ENCODE data around the gene SGIP1.

Gene SGIP1

GRCh38 chr1:66737836-66738235, 203.9 kb downstream of the SGIP1 start:
- H2AFZ ChIP-seq (ENCODE audit: low read length) = no peak overlapping the region
- H3F3A ChIP-seq (ENCODE audit: insufficient read depth, low read length) = no peaks in the 10 kb centered on the region
- no peak overlapping the region for H3K4me2 ChIP-seq (ENCODE audit: low read length)
- no peaks in the 10 kb centered on the region for H3K27me3 ChIP-seq (ENCODE audit: insufficient read depth, low read length)
- no peaks in the 10 kb centered on the region for H4K20me1 ChIP-seq (ENCODE audit: insufficient read depth, low read length)
- no peaks in the 10 kb centered on the region for H3K36me3 ChIP-seq (ENCODE audit: insufficient read depth, low read length)
- H3K27ac ChIP-seq (ENCODE audit: low read depth, low read length, poor library complexity, severe bottlenecking) = no peak overlapping the region
- no peak overlapping the region for H3K9ac ChIP-seq (ENCODE audit: low read length)
- no peaks in the 10 kb centered on the region for H3K9me2 ChIP-seq (ENCODE audit: low read depth, low read length)
- no peak for TF ChIP-seq CTCF (IDR thresholded peaks at IDR 0.05; ENCODE audit: low read length)
- no peaks in the 10 kb centered on the region for H3K79me2 ChIP-seq (ENCODE audit: insufficient read depth, low read length)
- no peak overlapping the region for H3K4me3 ChIP-seq (ENCODE audit: low read depth, low read length, poor library complexity, severe bottlenecking)
- peaks cover 22% of the 10 kb centered on the region for H3K4me1 ChIP-seq (ENCODE audit: insufficient read depth, low read length, severe bottlenecking)
- no peaks in the 10 kb centered on the region for H3K9me3 ChIP-seq (ENCODE audit: low read length)

- Histone ChIP-seq H3K9me2 (ENCODE audit: low read depth, low read length) (no peaks in the 10 kb centered on the region), H4K20me1 (ENCODE audit: insufficient read depth, low read length) (no peaks in the 10 kb centered on the region), H3K9me3 (ENCODE audit: low read length) (no peaks in the 10 kb centered on the region), H3K79me2 (ENCODE audit: insufficient read depth, low read length) (no peaks in the 10 kb centered on the region), H3F3A (ENCODE audit: insufficient read depth, low read length) (no peaks in the 10 kb centered on the region), H3K36me3 (ENCODE audit: insufficient read depth, low read length) (no peaks in the 10 kb centered on the region), H3K4me3 (ENCODE audit: low read depth, low read length, poor library complexity, severe bottlenecking) (no peak overlapping the region), H3K4me1 (ENCODE audit: insufficient read depth, low read length, severe bottlenecking) (peaks cover 11% of the 10 kb centered on the region), H3K27me3 (ENCODE audit: insufficient read depth, low read length) (no peaks in the 10 kb centered on the region), H3K27ac (ENCODE audit: low read depth, low read length, poor library complexity, severe bottlenecking) (no peak overlapping the region), H3K4me2 (ENCODE audit: low read length) (peak overlapping the region; percentile 2; the same call in 1 of the 2 replicates), H3K9ac (ENCODE audit: low read length) (no peak overlapping the region), H2AFZ (ENCODE audit: low read length) (0 out of 2 replicates have a peak overlapping the region, but pooled peaks have one; percentile 15)
- TF ChIP-seq CTCF (IDR thresholded peaks at IDR 0.05; ENCODE audit: low read length) (no peak), EZH2 (IDR thresholded peaks at IDR 0.05; ENCODE audit: borderline replicate concordance, low read length) (no peak)
Observed at GRCh38 chr1:66739401-66740157, 205.6 kb downstream of the SGIP1 start.

- Histone ChIP-seq H3K9ac (ENCODE audit: low read length) (no peak overlapping the region), H3F3A (ENCODE audit: insufficient read depth, low read length) (no peaks in the 10 kb centered on the region), H3K36me3 (ENCODE audit: insufficient read depth, low read length) (no peaks in the 10 kb centered on the region), H4K20me1 (ENCODE audit: insufficient read depth, low read length) (no peaks in the 10 kb centered on the region), H3K27me3 (ENCODE audit: insufficient read depth, low read length) (no peaks in the 10 kb centered on the region), H3K4me1 (ENCODE audit: insufficient read depth, low read length, severe bottlenecking) (no peaks in the 10 kb centered on the region), H3K9me2 (ENCODE audit: low read depth, low read length) (no peaks in the 10 kb centered on the region), H3K9me3 (ENCODE audit: low read length) (no peaks in the 10 kb centered on the region), H3K27ac (ENCODE audit: low read depth, low read length, poor library complexity, severe bottlenecking) (no peak overlapping the region), H3K4me3 (ENCODE audit: low read depth, low read length, poor library complexity, severe bottlenecking) (no peak overlapping the region), H3K79me2 (ENCODE audit: insufficient read depth, low read length) (no peaks in the 10 kb centered on the region), H3K4me2 (ENCODE audit: low read length) (no peak overlapping the region), H2AFZ (ENCODE audit: low read length) (no peak overlapping the region)
- no peak for TF ChIP-seq EZH2 (IDR thresholded peaks at IDR 0.05; ENCODE audit: borderline replicate concordance, low read length)
- TF ChIP-seq CTCF (IDR thresholded peaks at IDR 0.05; ENCODE audit: low read length) = no peak
Observed at GRCh38 chr1:66745451-66745850, 211.5 kb downstream of the SGIP1 start.
